Measurements from ENCODE around the gene DCAF4.

Gene DCAF4

GRCh38 chr14:72894623-72895378 is 31.5 kb upstream of the DCAF4 start:
- DNase-seq (ENCODE audit: low spot score) = peak; percentile 17

- DNase-seq (ENCODE audit: low spot score) = no peak
These were observed 27.8 kb upstream of the DCAF4 start for GRCh38 chr14:72898448-72898847.

- DNase-seq (ENCODE audit: low spot score) = no peak
These were observed 24.9 kb upstream of the DCAF4 start for GRCh38 chr14:72901361-72901760.

GRCh38 chr14:72902801-72903530 is 23.3 kb upstream of the DCAF4 start:
- DNase-seq (ENCODE audit: low spot score) = no peak

- no peak for DNase-seq (ENCODE audit: low spot score)
These were observed 22.5 kb upstream of the DCAF4 start for GRCh38 chr14:72903716-72904115.

GRCh38 chr14:72904218-72904617 is 22.0 kb upstream of the DCAF4 start:
- DNase-seq (ENCODE audit: low spot score) = no peak

GRCh38 chr14:72904840-72905561 is 21.3 kb upstream of the DCAF4 start:
- peak; percentile 76 for DNase-seq (ENCODE audit: low spot score)

GRCh38 chr14:72906316-72906715 is 19.9 kb upstream of the DCAF4 start:
- DNase-seq (ENCODE audit: low spot score) = no peak

GRCh38 chr14:72906879-72907278 is 19.4 kb upstream of the DCAF4 start:
- no peak for DNase-seq (ENCODE audit: low spot score)

GRCh38 chr14:72907886-72908285 is 18.4 kb upstream of the DCAF4 start:
- no peak for DNase-seq (ENCODE audit: low spot score)

- DNase-seq (ENCODE audit: low spot score) = no peak
These were observed 17.1 kb upstream of the DCAF4 start for GRCh38 chr14:72909163-72909562.

- no peak for DNase-seq (ENCODE audit: low spot score)
These were observed 12.5 kb upstream of the DCAF4 start for GRCh38 chr14:72913809-72914208.

- no peak for DNase-seq (ENCODE audit: low spot score)
These were observed 10.1 kb upstream of the DCAF4 start for GRCh38 chr14:72916174-72916573.

GRCh38 chr14:72917094-72917802 is 9.0 kb upstream of the DCAF4 start:
- no peak for DNase-seq (ENCODE audit: low spot score)

- no peak for DNase-seq (ENCODE audit: low spot score)
These were observed 6.3 kb upstream of the DCAF4 start for GRCh38 chr14:72920008-72920407.

- no peak for DNase-seq (ENCODE audit: low spot score)
These were observed 4.9 kb upstream of the DCAF4 start for GRCh38 chr14:72921396-72921795.

- DNase-seq (ENCODE audit: low spot score) = no peak
These were observed 1.9 kb upstream of the DCAF4 start for GRCh38 chr14:72924337-72924736.

- DNase-seq (ENCODE audit: low spot score) = no peak
These were observed 999 bp upstream of the DCAF4 start for GRCh38 chr14:72925171-72925759.

GRCh38 chr14:72925815-72926291 is 411 bp upstream of the DCAF4 start:
- no peak for DNase-seq (ENCODE audit: low spot score)

- DNase-seq (ENCODE audit: low spot score) = no peak
These were observed 2.6 kb downstream of the DCAF4 start for GRCh38 chr14:72928872-72929271.

GRCh38 chr14:72929316-72930080 is 3.2 kb downstream of the DCAF4 start:
- no peak for DNase-seq (ENCODE audit: low spot score)
